IPS-20b (cell line): ENCODE data around the gene ANKRD53.
"Not testable (repeated sequence)": the region's sequence is repeated elsewhere in the genome, so short reads cannot be mapped to it uniquely, and the experiment has no call there.

Source experiments
- H3K27ac ChIP-seq: one replicate; pipeline ENCODE4 v1.5.1; 2013; ENCODE audit warnings: low read length
- H3K27me3 ChIP-seq: 2 replicates; pipeline ENCODE4 v1.6.1; 2013; ENCODE audit warnings: mild to moderate bottlenecking, low read length, inconsistent platforms; ENCODE audit not compliant: insufficient read depth
- H3K36me3 ChIP-seq: 2 replicates; pipeline ENCODE4 v1.6.1; 2013; ENCODE audit warnings: low read depth, mild to moderate bottlenecking, inconsistent platforms, low read length, moderate library complexity; ENCODE audit not compliant: insufficient read depth
- H3K4me1 ChIP-seq: 2 replicates; pipeline ENCODE4 v1.6.1; 2013; ENCODE audit warnings: mild to moderate bottlenecking, control low read depth, inconsistent platforms, low read length, moderate library complexity; ENCODE audit not compliant: insufficient read depth
- H3K4me3 ChIP-seq: 2 replicates; pipeline ENCODE4 v1.5.1; 2013; ENCODE audit warnings: mild to moderate bottlenecking, low read length, inconsistent platforms
- H3K9ac ChIP-seq: 2 replicates; pipeline ENCODE4 v1.6.1; 2013; ENCODE audit warnings: low read depth, mild to moderate bottlenecking, inconsistent platforms, low read length, moderate library complexity
- H3K9me3 ChIP-seq: 2 replicates; pipeline ENCODE4 v1.6.1; 2013; ENCODE audit warnings: mild to moderate bottlenecking, low read depth, low read length, inconsistent platforms; ENCODE audit not compliant: insufficient read depth

The ANKRD53 gene

GRCh38 chr2:70999362-70999761, 20.9 kb downstream of the ANKRD53 start:
- H3K9ac ChIP-seq, result no peak overlapping the region
- H3K9me3 ChIP-seq, result no peaks in the 10 kb centered on the region
- peaks cover 20% of the 10 kb centered on the region for H3K27me3 ChIP-seq
- H3K4me3 ChIP-seq, result no peak overlapping the region
- no peaks in the 10 kb centered on the region for H3K36me3 ChIP-seq
- H3K27ac ChIP-seq, result no peak overlapping the region
- peaks cover 8% of the 10 kb centered on the region; the same call in 1 of the 2 replicates for H3K4me1 ChIP-seq

GRCh38 chr2:70999931-71000330, 21.5 kb downstream of the ANKRD53 start:
- not testable (repeated sequence) for H3K9me3 ChIP-seq, H3K4me1 ChIP-seq, H3K27ac ChIP-seq, H3K4me3 ChIP-seq, H3K36me3 ChIP-seq, H3K9ac ChIP-seq
- peaks cover 20% of the 10 kb centered on the region for H3K27me3 ChIP-seq

- Histone ChIP-seq H3K9ac (0 out of 2 replicates have a peak overlapping the region, but pooled peaks have one; percentile 15), H3K27me3 (peaks cover 20% of the 10 kb centered on the region), H3K9me3 (no peaks in the 10 kb centered on the region), H3K4me3 (peak overlapping the region; percentile 58; the same call in 1 of the 2 replicates), H3K36me3 (no peaks in the 10 kb centered on the region), H3K4me1 (peaks cover 8% of the 10 kb centered on the region; the same call in 1 of the 2 replicates), H3K27ac (no peak overlapping the region)
These were observed 22.6 kb downstream of the ANKRD53 start for GRCh38 chr2:71000780-71001591.

GRCh38 chr2:71001592-71001927, 23.1 kb downstream of the ANKRD53 start:
- Histone ChIP-seq H3K27ac (no peak overlapping the region), H3K4me1 (peaks cover 8% of the 10 kb centered on the region; the same call in 1 of the 2 replicates), H3K4me3 (0 out of 2 replicates have a peak overlapping the region, but pooled peaks have one; percentile 13)

GRCh38 chr2:71001981-71002570, 23.6 kb downstream of the ANKRD53 start:
- Histone ChIP-seq H3K27me3 (peaks cover 20% of the 10 kb centered on the region), H3K27ac (no peak overlapping the region), H3K36me3 (no peaks in the 10 kb centered on the region), H3K4me1 (peaks cover 8% of the 10 kb centered on the region; the same call in 1 of the 2 replicates), H3K4me3 (peak overlapping the region; percentile 16; the same call in 1 of the 2 replicates), H3K9me3 (no peaks in the 10 kb centered on the region), H3K9ac (no peak overlapping the region)

More at GRCh38 chr2:71001592-71001927, 23.1 kb downstream of the ANKRD53 start:
- Histone ChIP-seq H3K36me3 (no peaks in the 10 kb centered on the region), H3K9ac (0 out of 2 replicates have a peak overlapping the region, but pooled peaks have one; percentile 15), H3K9me3 (no peaks in the 10 kb centered on the region), H3K27me3 (peaks cover 20% of the 10 kb centered on the region)

GRCh38 chr2:71003396-71003795, 25.0 kb downstream of the ANKRD53 start:
- peaks cover 8% of the 10 kb centered on the region; the same call in 1 of the 2 replicates for H3K4me1 ChIP-seq
- H3K9me3 ChIP-seq, result no peaks in the 10 kb centered on the region
- no peaks in the 10 kb centered on the region for H3K36me3 ChIP-seq
- H3K9ac ChIP-seq, result no peak overlapping the region
- H3K27me3 ChIP-seq, result peaks cover 14% of the 10 kb centered on the region
- no peak overlapping the region for H3K27ac ChIP-seq
- H3K4me3 ChIP-seq, result no peak overlapping the region

- Histone ChIP-seq H3K36me3 (no peaks in the 10 kb centered on the region), H3K27me3 (peaks cover 6% of the 10 kb centered on the region), H3K9ac (no peak overlapping the region)
These were observed 25.7 kb downstream of the ANKRD53 start for GRCh38 chr2:71003966-71004755.

GRCh38 chr2:71004857-71005256, 26.4 kb downstream of the ANKRD53 start:
- H3K9ac ChIP-seq, result no peak overlapping the region
- H3K36me3 ChIP-seq, result no peaks in the 10 kb centered on the region
- H3K27ac ChIP-seq, result no peak overlapping the region
- peaks cover 8% of the 10 kb centered on the region; the same call in 1 of the 2 replicates for H3K4me1 ChIP-seq
- H3K27me3 ChIP-seq, result no peaks in the 10 kb centered on the region; the same call in none of the 2 replicates
- no peaks in the 10 kb centered on the region for H3K9me3 ChIP-seq
- H3K4me3 ChIP-seq, result no peak overlapping the region

More at GRCh38 chr2:71003966-71004755, 25.7 kb downstream of the ANKRD53 start:
- Histone ChIP-seq H3K4me1 (peaks cover 8% of the 10 kb centered on the region; the same call in 1 of the 2 replicates), H3K9me3 (no peaks in the 10 kb centered on the region), H3K27ac (no peak overlapping the region), H3K4me3 (no peak overlapping the region)

- H3K9me3 ChIP-seq, result no peaks in the 10 kb centered on the region
- H3K4me1 ChIP-seq, result peaks cover 8% of the 10 kb centered on the region; the same call in 1 of the 2 replicates
- H3K36me3 ChIP-seq, result no peaks in the 10 kb centered on the region
- no peak overlapping the region for H3K4me3 ChIP-seq
- no peak overlapping the region for H3K27ac ChIP-seq
- H3K27me3 ChIP-seq, result no peaks in the 10 kb centered on the region; the same call in none of the 2 replicates
- H3K9ac ChIP-seq, result no peak overlapping the region
These were observed 27.1 kb downstream of the ANKRD53 start for GRCh38 chr2:71005271-71006202.

- Histone ChIP-seq H3K36me3 (no peaks in the 10 kb centered on the region), H3K27ac (no peak overlapping the region), H3K4me3 (no peak overlapping the region), H3K9me3 (no peaks in the 10 kb centered on the region), H3K27me3 (no peaks in the 10 kb centered on the region; the same call in 1 of the 2 replicates), H3K9ac (no peak overlapping the region), H3K4me1 (peaks cover 7% of the 10 kb centered on the region; the same call in 1 of the 2 replicates)
These were observed 27.9 kb downstream of the ANKRD53 start for GRCh38 chr2:71006323-71006722.
